HepG2 (cell line): Measurements from ENCODE around the gene LYPD3. TPM values are rescaled to one million over a fixed set of nuclear protein-coding genes. Genes with fewer than 3 reads are reported as not detected.

ENCODE experiments used
- ADNP ChIP-seq: sonication (generic); formaldehyde crosslinking; IDR thresholded peaks from 2 replicates; pipeline ENCODE4 v1.4.0; 2020; ENCODE audit warnings: missing genetic modification reagents
- DNMT1 ChIP-seq: sonication (generic); formaldehyde crosslinking; IDR thresholded peaks from 2 replicates; pipeline ENCODE4 v1.5.1; 2020; ENCODE audit warnings: mild to moderate bottlenecking, missing genetic modification reagents
- DPF2 ChIP-seq: sonication (generic); formaldehyde crosslinking; IDR thresholded peaks from 2 replicates; pipeline ENCODE4 v1.4.0; 2020; ENCODE audit warnings: mild to moderate bottlenecking, low read depth, missing genetic modification reagents, borderline replicate concordance
- E2F5 ChIP-seq: sonication (generic); formaldehyde crosslinking; conservative IDR thresholded peaks from 2 replicates; pipeline ENCODE4 v1.4.0; 2020; ENCODE audit warnings: missing genetic modification reagents
- FOSL2 ChIP-seq: sonication (generic); formaldehyde crosslinking; IDR thresholded peaks from 2 replicates; pipeline ENCODE4 v1.4.0; 2020; ENCODE audit warnings: missing genetic modification reagents
- HDAC1 ChIP-seq: sonication (generic); formaldehyde crosslinking; IDR thresholded peaks from 2 replicates; pipeline ENCODE4 v1.5.1; 2020; ENCODE audit warnings: mild to moderate bottlenecking, missing genetic modification reagents
- HNF4G ChIP-seq, 2 experiments: sonication (generic) in 1 of 2; formaldehyde crosslinking in 1 of 2; IDR thresholded peaks; 2 replicates each; pipeline versions ENCODE4 v1.4.0 to v1.6.1; 2011 to 2020; ENCODE audit warnings: borderline replicate concordance in 2 of 2, low read depth in 2 of 2, mild to moderate bottlenecking in 2 of 2, low read length in 1 of 2, missing genetic modification reagents in 1 of 2, moderate library complexity in 1 of 2
- IKZF4 ChIP-seq: sonication (generic); formaldehyde crosslinking; IDR thresholded peaks from 2 replicates; pipeline ENCODE4 v1.5.1; 2020; ENCODE audit warnings: borderline replicate concordance, mild to moderate bottlenecking, low read depth, missing genetic modification reagents; ENCODE audit errors: not compliant biosample characterization
- NCOR1 ChIP-seq: fragments of 200-600 bp; sonication (generic); IDR thresholded peaks from 2 replicates; pipeline ENCODE4 v1.7.0; 2017; ENCODE audit warnings: antibody characterized with exemption, low read length, borderline replicate concordance
- NR2F2 ChIP-seq: IDR thresholded peaks from 2 replicates; pipeline ENCODE4 v1.6.1; 2012; ENCODE audit warnings: low read depth, inconsistent platforms, borderline replicate concordance
- PRDM10 ChIP-seq: sonication (generic); formaldehyde crosslinking; IDR thresholded peaks from 2 replicates; pipeline ENCODE4 v1.4.0; 2020; ENCODE audit warnings: low read depth, missing genetic modification reagents
- SETDB1 ChIP-seq: sonication (generic); formaldehyde crosslinking; IDR thresholded peaks from 2 replicates; pipeline ENCODE4 v1.5.1; 2020; ENCODE audit warnings: missing genetic modification reagents, mild to moderate bottlenecking, borderline replicate concordance
- STAT6 ChIP-seq: sonication (generic); formaldehyde crosslinking; IDR thresholded peaks from 2 replicates; pipeline ENCODE4 v1.4.0; 2020; ENCODE audit warnings: missing genetic modification reagents, mild to moderate bottlenecking, borderline replicate concordance
- THRA ChIP-seq: sonication (generic); formaldehyde crosslinking; IDR thresholded peaks from 2 replicates; pipeline ENCODE4 v1.4.0; 2020; ENCODE audit warnings: missing genetic modification reagents, borderline replicate concordance
- ZKSCAN5 ChIP-seq: sonication (generic); formaldehyde crosslinking; IDR thresholded peaks from 2 replicates; pipeline ENCODE4 v1.5.1; 2020; ENCODE audit warnings: mild to moderate bottlenecking, missing genetic modification reagents
- ZNF577 ChIP-seq: sonication (generic); formaldehyde crosslinking; IDR thresholded peaks from 2 replicates; pipeline ENCODE4 v1.4.0; 2020; ENCODE audit warnings: mild to moderate bottlenecking, low read depth, missing genetic modification reagents, borderline replicate concordance
- ZNF660 ChIP-seq: sonication (generic); formaldehyde crosslinking; IDR thresholded peaks from 2 replicates; pipeline ENCODE4 v1.5.1; 2020; ENCODE audit warnings: mild to moderate bottlenecking, low read depth, missing genetic modification reagents, borderline replicate concordance
- ZNF703 ChIP-seq: sonication (generic); formaldehyde crosslinking; IDR thresholded peaks from 2 replicates; pipeline ENCODE4 v1.5.1; 2020; ENCODE audit warnings: missing genetic modification reagents, mild to moderate bottlenecking, moderate library complexity, borderline replicate concordance
- ZNF713 ChIP-seq: sonication (generic); formaldehyde crosslinking; IDR thresholded peaks from 2 replicates; pipeline ENCODE4 v1.4.0; 2020; ENCODE audit warnings: mild to moderate bottlenecking, missing genetic modification reagents
- ZNF777 ChIP-seq: sonication (generic); formaldehyde crosslinking; IDR thresholded peaks from 2 replicates; pipeline ENCODE4 v1.4.0; 2020; ENCODE audit warnings: missing genetic modification reagents
- ZNF879 ChIP-seq: sonication (generic); formaldehyde crosslinking; IDR thresholded peaks from 2 replicates; pipeline ENCODE4 v1.8.1; 2023; ENCODE audit warnings: missing genetic modification reagents
- ZSCAN25 ChIP-seq: sonication (generic); formaldehyde crosslinking; IDR thresholded peaks from 2 replicates; pipeline ENCODE4 v1.8.0; 2022; ENCODE audit warnings: mild to moderate bottlenecking, missing genetic modification reagents
- polyA plus RNA-seq, 8 experiments: library from polyadenylated mRNA; depleted of rRNA in 3 of 8; stranded (reverse) in 7 of 8; unstranded in 1 of 8; fragments of >200 nt; fragmentation: Illumina TruSeq in 4 of 8; extraction: Trizol in 4 of 8; gene quantifications; 2 replicates each; pipeline versions ENCODE4 v1.2.1 to v1.2.3, GENCODE V29; 2011 to 2016; ENCODE audit warnings: low read depth in 4 of 8, missing spikeins in 1 of 8, mixed read lengths in 1 of 8; ENCODE audit not compliant: insufficient read depth in 1 of 8
- total RNA-seq, 5 experiments: library from RNA; depleted of rRNA; stranded (reverse); fragments of >200 nt; fragmentation: Illumina TruSeq; extraction: Trizol; gene quantifications; 2 replicates each; pipeline ENCODE4 v1.2.3, GENCODE V29; 2016; ENCODE audit warnings: low read depth in 1 of 5

Gene LYPD3
- total and polyA plus RNA-seq, 2 of the 13 experiments (the other 11 are each of a cell fraction or from before 2014, with no cell fraction given), result 0.51 to 1.5 TPM

- TF ChIP-seq HNF4G (IDR thresholded peaks at IDR 0.05; ENCODE audit: borderline replicate concordance, low read depth, low read length) (peak; percentile 98), HNF4G (CRISPR knock-in tag; IDR thresholded peaks at IDR 0.05; ENCODE audit: borderline replicate concordance, low read depth) (peak; percentile 99), DNMT1 (CRISPR knock-in tag) (no peak), HDAC1 (CRISPR knock-in tag) (no peak), NCOR1 (peak; percentile 95), FOSL2 (CRISPR knock-in tag) (peak; percentile 30), ZNF777 (no peak), ZKSCAN5 (peak; percentile 98), IKZF4 (CRISPR knock-in tag) (no peak), STAT6 (CRISPR knock-in tag) (no peak), ZNF660 (CRISPR knock-in tag) (no peak), ADNP (CRISPR knock-in tag) (no peak), ZNF713 (CRISPR knock-in tag) (no peak), THRA (CRISPR knock-in tag) (peak; percentile 76; the same call in 1 of the 2 replicates), ZNF879 (CRISPR knock-in tag) (no peak), NR2F2 (0 out of 2 replicates have a peak, but pooled peaks have one; percentile 39), SETDB1 (CRISPR knock-in tag) (no peak), ZSCAN25 (CRISPR knock-in tag) (0 out of 2 replicates have a peak, but pooled peaks have one; percentile 49), ZNF703 (CRISPR knock-in tag) (no peak), E2F5 (CRISPR knock-in tag) (no peak), ZNF577 (no peak), PRDM10 (CRISPR knock-in tag) (no peak), DPF2 (CRISPR knock-in tag) (no peak)
Measured at GRCh38 chr19:43499042-43499441, 33.6 kb upstream of the LYPD3 start (continued).
